Subcutaneous abdominal adipose tissue (tissue), 5 donors: ENCODE results near the gene SLC18A3.

Source experiments
- H3K27ac ChIP-seq: one replicate; pipeline ENCODE4 v1.7.0; 2013; ENCODE audit warnings: low read depth, mild to moderate bottlenecking, inconsistent platforms, low read length, moderate library complexity
- H3K27me3 ChIP-seq, 5 donors: one replicate each; pipeline ENCODE4 v1.7.0; 2013; ENCODE audit warnings: low read length in 5 of 5, inconsistent platforms in 1 of 5; ENCODE audit not compliant: control insufficient read depth in 5 of 5, insufficient read depth in 4 of 5
- H3K36me3 ChIP-seq, 5 donors: one replicate each; pipeline ENCODE4 v1.7.0; 2013; ENCODE audit warnings: low read length in 5 of 5; ENCODE audit not compliant: control insufficient read depth in 5 of 5, insufficient read depth in 5 of 5
- H3K4me1 ChIP-seq, 5 donors: one replicate each; pipeline ENCODE4 v1.7.0; 2013; ENCODE audit warnings: low read length in 5 of 5, mild to moderate bottlenecking in 3 of 5, moderate library complexity in 1 of 5; ENCODE audit not compliant: control insufficient read depth in 5 of 5, insufficient read depth in 5 of 5
- H3K4me3 ChIP-seq, 5 donors: one replicate each; pipeline ENCODE4 v1.7.0; 2013; ENCODE audit warnings: low read length in 5 of 5, low read depth in 1 of 5
- H3K9ac ChIP-seq, 5 donors: one replicate each; pipeline ENCODE4 v1.7.0; 2013; ENCODE audit warnings: low read length in 5 of 5, mild to moderate bottlenecking in 4 of 5, moderate library complexity in 3 of 5
- H3K9me3 ChIP-seq, 5 donors: one replicate each; pipeline ENCODE4 v1.7.0; 2013; ENCODE audit warnings: low read length in 5 of 5; ENCODE audit not compliant: control insufficient read depth in 5 of 5
- donor health status: healthy.
- donor health status: healthy.
- donor health status: healthy.
- donor health status: healthy.
- donor health status: healthy.

SLC18A3 gene

DNA sequence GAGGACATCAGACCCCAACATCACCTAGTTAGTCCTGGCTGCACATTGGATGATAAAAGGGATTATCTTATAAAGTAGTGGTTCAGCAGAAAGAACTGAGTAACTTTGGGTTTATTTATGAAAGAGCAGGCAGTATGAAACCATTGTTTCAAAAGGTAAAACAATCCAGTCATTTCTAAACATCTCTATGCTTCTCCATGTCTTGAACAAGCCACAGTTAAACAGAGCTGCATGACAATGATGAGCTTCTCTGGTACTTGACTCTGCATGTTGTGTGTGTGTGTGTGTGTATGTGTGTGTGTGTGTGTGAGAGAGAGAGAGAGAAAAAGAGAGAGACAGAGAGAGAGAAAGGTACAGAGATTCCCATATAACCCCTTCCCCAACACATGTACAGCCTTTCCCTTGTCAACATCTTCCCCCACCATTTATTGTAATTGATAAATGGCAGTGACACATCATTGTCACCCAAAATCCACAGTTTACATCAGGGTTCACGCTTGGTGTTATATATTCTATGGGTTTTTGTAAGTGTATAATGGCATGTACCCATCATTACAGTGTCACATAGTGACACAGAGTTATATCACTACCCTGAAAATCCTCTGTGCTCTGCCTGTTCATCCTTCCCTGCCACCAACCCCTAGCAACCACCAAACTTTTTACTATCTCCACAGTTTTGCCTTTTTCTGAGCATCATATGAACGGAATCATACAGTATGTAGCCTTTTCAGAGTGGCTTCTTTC, 32.8 kb upstream of the SLC18A3 start:
- H3K27me3 ChIP-seq, result peaks cover 0 to 3% (median 0%) of the 10 kb centered on the region in 5 donors

DNA sequence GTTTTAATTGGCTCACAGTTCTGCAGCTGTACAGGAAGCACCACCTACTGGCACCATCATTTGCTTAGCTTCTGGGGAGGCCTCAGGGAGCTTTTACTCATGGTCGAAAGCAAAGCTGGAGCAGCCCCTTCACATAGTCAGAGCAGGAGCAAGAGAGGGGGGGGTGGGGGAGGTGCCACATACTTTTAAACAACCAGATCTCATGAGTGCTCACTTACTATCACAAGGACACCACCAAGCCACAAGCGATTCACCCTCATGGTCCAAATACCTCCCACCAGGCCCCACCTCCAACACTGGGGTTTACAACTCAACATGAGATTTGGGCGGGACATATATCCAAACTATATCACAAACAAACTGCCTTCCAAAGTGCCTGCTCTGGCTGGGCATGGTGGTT, 31.7 kb upstream of the SLC18A3 start:
- Histone ChIP-seq H3K27me3 (no peaks in the 10 kb centered on the region), H3K27ac (no peak overlapping the region), H3K36me3 (no peaks in the 10 kb centered on the region), H3K4me1 (no peaks in the 10 kb centered on the region), H3K4me3 (no peak overlapping the region), H3K9me3 (no peaks in the 10 kb centered on the region), H3K9ac (no peak overlapping the region)

More for the DNA sequence above, 32.8 kb upstream of the SLC18A3 start:
- Histone ChIP-seq H3K9me3 (no peaks in the 10 kb centered on the region), H3K9ac (no peak overlapping the region), H3K27ac (no peak overlapping the region), H3K4me1 (no peaks in the 10 kb centered on the region), H3K36me3 (no peaks in the 10 kb centered on the region), H3K4me3 (no peak overlapping the region)

DNA sequence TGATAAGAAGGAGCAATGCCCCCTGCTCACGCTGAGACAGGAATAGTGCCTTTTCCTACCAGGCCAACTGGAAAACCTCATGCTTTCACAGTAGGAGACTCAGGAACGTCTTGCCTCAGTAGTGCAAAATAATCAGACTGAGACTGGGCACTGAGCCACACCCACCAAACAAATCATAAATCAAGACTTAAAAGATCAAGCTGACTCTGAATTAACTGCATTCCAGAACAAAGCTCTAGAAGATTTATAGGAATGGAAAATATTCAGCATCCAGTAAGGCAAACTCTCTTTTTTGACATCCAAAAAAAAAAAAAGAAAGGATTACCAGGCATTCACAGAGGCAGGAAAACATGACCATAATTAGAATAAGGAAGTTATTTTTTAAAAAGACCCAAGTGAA, 30.5 kb upstream of the SLC18A3 start:
- Histone ChIP-seq H3K4me3 (no peak overlapping the region), H3K9ac (no peak overlapping the region), H3K4me1 (no peaks in the 10 kb centered on the region), H3K27ac (no peak overlapping the region), H3K36me3 (no peaks in the 10 kb centered on the region), H3K27me3 (no peaks in the 10 kb centered on the region), H3K9me3 (no peaks in the 10 kb centered on the region)

DNA sequence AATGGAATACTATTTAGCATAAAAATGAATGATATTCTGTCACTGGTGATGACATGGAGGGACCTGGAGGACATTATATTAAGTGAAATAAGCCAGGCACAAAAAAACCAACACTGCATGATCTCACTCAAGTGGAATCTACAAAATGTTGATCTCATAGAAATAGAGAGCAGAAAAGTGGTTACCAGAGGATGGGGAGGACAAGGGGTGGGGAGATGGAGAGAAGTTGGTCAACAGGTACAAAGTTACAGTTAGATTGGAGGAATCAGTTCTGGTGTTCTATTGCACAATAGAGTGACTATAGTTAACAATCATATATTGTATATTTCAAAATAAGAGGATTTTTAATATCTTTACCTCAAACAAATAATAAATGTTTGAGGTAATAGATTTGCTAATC, 24.7 kb upstream of the SLC18A3 start:
- Histone ChIP-seq H3K27ac (no peak overlapping the region), H3K9me3 (peaks cover 0 to 2% (median 0%) of the 10 kb centered on the region in 5 donors), H3K27me3 (no peaks in the 10 kb centered on the region), H3K9ac (no peak overlapping the region), H3K4me3 (no peak overlapping the region), H3K4me1 (no peaks in the 10 kb centered on the region), H3K36me3 (no peaks in the 10 kb centered on the region)

DNA sequence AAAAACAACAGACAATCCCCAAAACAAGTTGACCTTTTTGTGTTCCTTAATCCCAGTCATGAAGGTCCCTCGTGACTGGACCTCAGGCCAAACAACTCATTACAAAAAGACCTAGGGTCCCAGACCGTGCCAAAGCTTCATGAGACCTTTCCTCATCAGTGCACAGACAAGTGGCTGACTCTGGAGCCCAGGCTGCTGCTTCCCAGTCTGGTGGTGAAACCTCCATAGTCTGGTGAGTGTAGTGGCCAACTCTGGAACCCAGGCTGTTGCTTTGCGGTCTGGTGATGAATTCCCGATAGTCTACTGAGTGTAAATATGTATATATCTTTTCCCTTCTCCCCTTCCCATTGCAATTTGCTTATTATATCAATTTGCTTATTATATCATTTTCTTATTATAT, 22.1 kb upstream of the SLC18A3 start:
- Histone ChIP-seq H3K36me3 (no peaks in the 10 kb centered on the region), H3K27ac (no peak overlapping the region), H3K27me3 (peaks cover 0 to 5% (median 0%) of the 10 kb centered on the region in 5 donors), H3K4me1 (no peaks in the 10 kb centered on the region), H3K9me3 (peaks cover 0 to 2% (median 0%) of the 10 kb centered on the region in 5 donors), H3K4me3 (no peak overlapping the region), H3K9ac (no peak overlapping the region)

DNA sequence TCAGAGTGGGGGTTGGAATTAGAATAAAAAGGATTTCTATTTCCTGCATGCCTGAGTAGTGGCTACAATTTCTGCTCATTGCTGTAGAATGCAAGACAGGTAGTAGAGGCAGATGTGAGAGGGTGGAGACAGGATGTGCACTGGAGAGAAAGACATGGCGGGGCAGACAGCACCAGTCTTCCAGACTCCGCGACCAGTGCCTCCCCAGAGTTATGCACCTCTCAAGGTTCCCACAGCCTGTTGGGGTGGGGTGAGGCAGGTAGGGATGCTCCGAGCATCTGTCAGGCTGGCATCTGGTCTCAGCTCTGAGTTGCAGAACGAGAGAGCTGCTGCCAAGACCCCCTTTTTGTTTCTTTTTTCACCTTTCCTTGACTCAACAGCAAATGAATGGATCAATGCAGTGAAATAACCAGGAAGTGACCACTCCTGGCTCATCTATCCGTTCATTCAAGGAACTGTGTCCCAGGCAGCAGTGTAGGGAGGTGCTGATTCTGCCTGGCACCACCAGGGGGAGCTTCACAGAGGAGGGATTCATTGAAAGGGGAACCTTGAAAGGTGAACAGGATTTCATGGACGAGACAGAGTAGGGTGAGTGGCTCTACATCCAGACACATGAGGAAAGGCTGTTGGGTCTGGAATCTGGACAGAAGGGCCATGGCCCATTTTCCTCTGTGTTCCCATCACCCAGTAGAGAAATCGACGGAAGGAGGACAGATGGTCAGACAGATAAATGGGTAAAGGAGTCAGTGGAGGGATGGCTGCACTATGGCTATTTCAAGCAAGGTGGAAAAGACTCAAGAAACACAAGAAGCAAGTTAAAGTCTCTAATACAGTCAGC, 17.2 kb upstream of the SLC18A3 start:
- Histone ChIP-seq H3K4me1 (no peaks in the 10 kb centered on the region), H3K9me3 (peaks cover 0 to 2% (median 0%) of the 10 kb centered on the region in 5 donors), H3K27ac (no peak overlapping the region), H3K27me3 (peaks cover 0 to 11% (median 6%) of the 10 kb centered on the region in 5 donors), H3K9ac (no peak overlapping the region), H3K4me3 (no peak overlapping the region), H3K36me3 (no peaks in the 10 kb centered on the region)

DNA sequence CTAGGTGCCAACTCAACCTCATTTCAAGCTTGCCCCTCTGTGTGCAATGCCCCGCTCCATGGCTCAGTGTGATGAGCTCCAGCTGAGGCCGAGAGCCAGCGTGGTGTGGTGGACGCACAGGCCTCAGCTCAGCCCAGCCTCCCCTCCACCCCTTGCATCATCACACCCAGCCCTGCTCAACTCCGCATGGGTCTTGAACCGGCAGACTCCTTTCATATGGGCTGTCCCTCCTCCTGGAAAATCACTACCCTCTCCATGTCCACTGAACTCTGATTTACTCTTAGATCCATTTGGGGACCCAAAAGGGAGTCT, 16.6 kb upstream of the SLC18A3 start:
- no peaks in the 10 kb centered on the region for H3K4me1 ChIP-seq
- no peak overlapping the region for H3K27ac ChIP-seq
- H3K9ac ChIP-seq, result no peak overlapping the region
- H3K27me3 ChIP-seq, result peaks cover 0 to 13% (median 6%) of the 10 kb centered on the region in 5 donors
- peaks cover 0 to 2% (median 0%) of the 10 kb centered on the region in 5 donors for H3K9me3 ChIP-seq
- no peak overlapping the region for H3K4me3 ChIP-seq
- no peaks in the 10 kb centered on the region for H3K36me3 ChIP-seq

DNA sequence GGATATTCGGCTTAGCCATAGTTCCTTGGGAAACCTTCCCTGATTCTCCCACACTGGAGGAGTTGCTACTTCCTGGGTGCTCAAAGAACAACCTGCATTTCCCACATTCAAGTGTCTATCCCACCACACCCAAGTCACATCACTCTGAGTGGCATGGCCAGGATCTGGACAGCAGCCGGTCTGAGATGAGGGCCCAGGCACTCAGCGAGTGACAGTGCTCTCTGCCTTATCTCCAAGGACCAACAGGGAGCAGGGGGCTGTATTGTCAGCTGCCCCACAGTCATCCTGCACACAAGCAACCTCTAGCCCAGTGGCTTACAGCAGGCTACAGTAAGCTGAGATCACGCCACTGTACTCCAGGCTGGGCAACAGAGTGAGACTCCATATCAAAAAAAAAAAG, 16.1 kb upstream of the SLC18A3 start:
- H3K9ac ChIP-seq, result no peak overlapping the region
- no peaks in the 10 kb centered on the region for H3K4me1 ChIP-seq

DNA sequence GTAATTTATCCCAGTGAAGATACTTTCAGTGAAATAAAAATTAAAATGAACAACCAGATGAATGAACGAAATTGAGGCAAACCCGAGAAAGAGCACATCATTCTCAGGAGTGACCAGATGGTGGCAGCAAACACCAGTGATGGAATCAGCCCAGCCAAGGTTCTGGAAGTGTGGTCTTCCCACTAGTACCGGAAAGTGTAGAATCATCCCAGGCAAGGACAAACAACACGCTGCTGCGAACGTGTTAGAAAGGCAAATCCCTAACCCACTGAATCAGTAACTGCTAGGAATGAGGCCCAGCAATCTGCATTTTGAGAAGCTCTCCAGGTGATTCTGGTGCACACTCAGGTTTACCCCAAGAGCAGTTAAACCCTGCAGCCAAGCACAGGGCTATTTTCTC, 15.5 kb upstream of the SLC18A3 start:
- Histone ChIP-seq H3K36me3 (no peaks in the 10 kb centered on the region), H3K27ac (no peak overlapping the region), H3K4me1 (no peaks in the 10 kb centered on the region), H3K9ac (no peak overlapping the region), H3K9me3 (peaks cover 0 to under 1% (median 0%) of the 10 kb centered on the region in 5 donors), H3K27me3 (peaks cover 0 to 14% (median 9%) of the 10 kb centered on the region in 5 donors), H3K4me3 (no peak overlapping the region)

More for the DNA sequence above, 16.1 kb upstream of the SLC18A3 start:
- no peak overlapping the region for H3K27ac ChIP-seq
- H3K4me3 ChIP-seq, result no peak overlapping the region
- no peaks in the 10 kb centered on the region for H3K36me3 ChIP-seq
- peaks cover 0 to 2% (median 0%) of the 10 kb centered on the region in 5 donors for H3K9me3 ChIP-seq
- peaks cover 0 to 13% (median 6%) of the 10 kb centered on the region in 5 donors for H3K27me3 ChIP-seq

DNA sequence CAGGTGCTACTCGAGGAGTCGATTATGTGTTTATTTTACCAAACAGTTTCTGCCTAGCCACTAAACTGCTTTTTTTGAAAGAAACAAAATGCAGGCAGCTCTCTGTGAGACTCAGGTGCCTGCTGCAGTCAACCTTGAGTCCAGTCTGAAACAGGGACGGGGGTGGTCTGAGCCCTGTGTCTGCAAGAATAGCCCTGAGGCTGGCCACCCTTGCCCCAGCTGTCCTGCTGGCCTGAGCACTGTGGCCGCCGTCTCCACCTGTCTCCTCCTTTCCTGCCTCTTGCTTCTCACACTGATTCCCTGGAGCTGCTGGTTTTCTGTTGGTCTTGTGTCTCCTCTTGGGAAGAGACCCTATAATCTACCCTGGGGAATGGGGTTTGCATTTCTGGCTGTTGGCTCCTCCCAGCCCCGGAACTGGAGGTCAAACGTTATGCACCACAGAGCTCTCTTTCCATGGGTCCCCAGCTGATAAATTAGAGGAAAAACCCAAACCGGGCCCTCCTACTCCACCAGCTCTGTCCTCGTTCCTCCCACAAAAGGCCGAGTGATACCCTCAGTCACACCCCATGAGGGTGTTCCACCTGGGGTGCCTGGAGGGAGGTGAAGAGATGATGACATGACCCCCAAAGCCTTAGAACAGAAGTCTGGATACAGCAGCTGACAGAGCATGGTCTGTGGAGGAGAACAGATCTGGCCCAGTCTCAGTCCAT, 15.0 kb upstream of the SLC18A3 start:
- H3K27me3 ChIP-seq, result peaks cover 0 to 17% (median 12%) of the 10 kb centered on the region in 5 donors
- H3K9ac ChIP-seq, result no peak overlapping the region

More for the DNA sequence above, 15.0 kb upstream of the SLC18A3 start:
- Histone ChIP-seq H3K9me3 (no peaks in the 10 kb centered on the region), H3K27ac (no peak overlapping the region), H3K36me3 (no peaks in the 10 kb centered on the region), H3K4me1 (no peaks in the 10 kb centered on the region), H3K4me3 (no peak overlapping the region)
